Colon (tissue), 2 donors: Measurements from ENCODE around the gene ATP2B2.

Experiments
- FAIRE-seq: peaks from 2 replicates; lab custom pipeline; 2012; peaks lifted over from hg19 to GRCh38; lab: Jason Lieb, UNC
- donor health status: control.
- donor health status: control.

ATP2B2 gene

GRCh38 chr3:10493202-10493589, 12.2 kb downstream of the ATP2B2 start:
- FAIRE-seq: no peak

GRCh38 chr3:10492364-10493201, 12.8 kb downstream of the ATP2B2 start:
- no peak for FAIRE-seq

GRCh38 chr3:10489746-10490483, 15.5 kb downstream of the ATP2B2 start:
- no peak for FAIRE-seq

DNA sequence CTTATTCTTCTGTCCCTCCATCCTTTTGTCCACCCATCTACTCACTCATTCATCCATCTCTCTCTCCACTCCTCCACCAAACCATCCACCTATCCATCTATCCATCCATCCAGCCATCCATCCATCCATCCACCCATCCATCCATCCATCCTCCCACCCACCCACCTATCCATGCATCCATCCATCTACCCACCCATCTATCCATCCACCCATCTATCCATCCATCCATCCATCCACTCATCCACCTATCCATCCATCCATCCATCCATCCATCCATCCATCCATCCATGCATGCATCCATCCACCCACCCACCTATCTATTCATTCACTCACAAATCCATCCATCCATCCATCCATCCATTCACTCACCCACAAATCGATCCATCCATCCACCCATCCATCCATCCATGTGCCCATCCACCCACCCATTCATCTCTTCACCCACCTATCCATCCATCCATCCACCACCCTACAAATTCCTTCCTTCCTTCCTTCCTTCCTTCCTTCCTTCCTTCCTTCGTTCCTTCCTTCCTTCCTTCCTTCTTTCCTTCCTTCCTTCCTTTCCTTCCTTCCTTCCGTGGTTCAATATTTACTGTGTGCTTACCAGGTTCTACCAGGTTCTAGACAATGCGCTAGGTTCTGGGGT, 17.3 kb downstream of the ATP2B2 start:
- no peak for FAIRE-seq

DNA sequence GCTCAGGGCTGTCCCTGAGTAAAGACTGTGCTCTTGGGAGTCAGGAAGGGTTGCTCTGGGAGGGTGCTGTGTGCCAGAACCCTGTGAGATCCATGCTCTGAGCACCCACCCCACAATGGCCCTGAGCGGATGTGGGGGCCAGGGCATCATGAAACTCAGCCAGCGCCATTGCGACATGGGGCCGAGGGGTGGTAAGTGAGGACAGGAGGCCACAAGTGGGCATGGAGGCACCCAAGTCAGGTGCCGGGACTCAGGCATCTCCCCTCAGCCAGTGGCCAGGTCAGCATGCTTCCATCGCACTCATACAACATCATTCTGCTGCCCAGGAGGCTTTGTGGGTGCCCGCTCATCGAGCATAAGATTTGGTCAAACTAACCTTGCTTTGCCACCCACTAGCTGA, 19.6 kb downstream of the ATP2B2 start:
- no peak for FAIRE-seq

DNA sequence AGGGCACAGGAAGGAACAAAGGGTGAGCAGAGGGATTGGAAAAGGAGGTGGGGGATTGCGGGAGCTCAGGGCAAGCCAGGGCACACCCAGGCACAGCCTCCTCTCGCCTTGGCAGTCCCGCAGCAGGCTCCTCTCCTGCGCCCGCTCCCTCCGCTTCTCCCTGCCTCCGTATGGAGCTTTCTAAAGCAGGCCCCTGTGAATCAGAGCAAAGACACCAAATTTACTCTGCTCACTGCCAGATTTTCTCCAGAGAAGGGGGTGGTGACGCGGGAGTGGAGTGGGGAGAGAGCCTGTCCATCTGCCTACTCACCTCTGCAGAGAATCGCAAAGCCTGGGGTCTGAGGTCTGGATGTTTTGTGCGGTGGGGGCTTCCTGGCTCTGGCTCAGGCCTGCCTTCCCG, 20.0 kb downstream of the ATP2B2 start:
- no peak for FAIRE-seq

DNA sequence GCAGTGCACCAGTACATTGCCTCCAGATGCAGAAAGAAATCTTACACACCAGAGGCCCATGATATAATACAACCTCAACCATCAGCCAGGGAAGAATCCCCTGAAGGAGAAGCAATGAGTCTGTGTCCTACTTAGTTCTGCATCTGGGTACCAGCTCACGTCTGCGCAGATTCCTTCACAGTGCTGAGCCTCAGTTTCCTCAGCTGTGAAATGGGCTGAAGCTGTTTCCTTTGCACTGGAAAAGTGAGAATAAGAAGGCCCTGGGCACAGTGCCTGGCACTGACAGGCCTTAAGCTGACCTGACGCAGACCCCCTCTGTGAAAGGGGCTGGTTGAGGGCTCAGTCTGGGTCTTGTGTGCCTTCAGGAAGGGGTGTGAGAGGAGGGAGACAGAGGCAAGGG, 20.7 kb downstream of the ATP2B2 start:
- FAIRE-seq: no peak

GRCh38 chr3:10483686-10484345, 21.6 kb downstream of the ATP2B2 start:
- no peak for FAIRE-seq

- FAIRE-seq: no peak
These were observed 22.1 kb downstream of the ATP2B2 start for GRCh38 chr3:10483364-10483675.

GRCh38 chr3:10482631-10483363, 22.6 kb downstream of the ATP2B2 start:
- FAIRE-seq: no peak

- FAIRE-seq: no peak
These were observed 24.5 kb downstream of the ATP2B2 start for GRCh38 chr3:10480871-10481378.

GRCh38 chr3:10479311-10479710, 26.1 kb downstream of the ATP2B2 start:
- no peak for FAIRE-seq

DNA sequence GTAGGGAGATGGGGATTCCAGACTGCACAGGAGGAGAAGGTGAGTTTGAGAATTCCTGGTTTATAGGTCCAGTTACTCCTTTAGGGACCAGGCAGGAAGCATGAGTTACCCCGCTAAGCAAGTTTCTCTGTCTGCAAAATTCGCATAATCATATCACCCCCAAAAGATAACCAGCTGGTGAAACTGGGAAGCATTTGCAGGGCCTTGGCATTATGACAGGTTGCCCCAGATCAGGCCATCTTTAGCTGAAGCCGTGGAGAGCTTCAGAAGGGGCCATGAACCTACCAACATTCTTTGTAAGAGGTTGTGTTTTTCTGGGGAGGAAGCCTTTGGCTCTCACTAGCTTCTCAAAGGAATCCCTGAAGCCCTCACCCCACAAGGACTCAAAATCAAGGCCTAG, 29.4 kb downstream of the ATP2B2 start:
- no peak for FAIRE-seq

DNA sequence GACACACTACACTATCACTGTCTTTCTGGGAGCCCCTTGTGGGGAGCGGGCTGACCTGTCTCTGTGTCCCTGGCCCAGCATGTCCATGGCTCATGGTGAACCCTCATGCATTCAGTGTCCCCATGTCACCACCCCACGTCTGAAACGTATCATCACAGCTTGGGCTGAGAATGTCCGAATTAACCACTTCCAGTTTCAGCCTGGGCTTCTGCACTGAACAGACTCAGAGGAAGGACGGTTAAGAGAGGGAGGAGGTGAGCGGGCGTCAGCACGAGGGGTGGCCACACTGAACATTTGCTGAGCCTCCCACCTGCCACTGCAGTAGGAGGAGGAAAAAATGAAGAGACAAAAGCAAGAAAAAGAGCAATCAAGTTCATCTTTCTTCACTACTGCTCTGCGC, 30.5 kb downstream of the ATP2B2 start:
- FAIRE-seq: no peak

DNA sequence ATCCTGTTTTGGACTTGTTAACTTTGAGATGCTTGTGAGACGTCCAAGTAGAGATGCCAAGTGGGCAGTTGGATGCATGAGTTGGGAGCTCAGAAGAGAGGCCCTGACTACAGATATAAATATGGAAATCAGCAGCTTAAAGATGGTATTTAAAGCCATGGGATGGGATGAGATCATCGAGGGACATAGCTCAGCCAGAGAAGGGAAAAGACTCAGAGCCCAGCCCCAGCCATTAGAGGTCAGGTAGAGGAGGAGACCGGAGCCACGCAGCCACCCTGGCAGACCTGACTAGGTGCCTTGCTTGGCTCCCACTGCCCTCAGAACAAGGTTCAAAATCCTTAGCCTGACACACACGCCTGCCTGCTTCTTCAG, 31.1 kb downstream of the ATP2B2 start:
- no peak for FAIRE-seq

GRCh38 chr3:10473581-10474274, 31.7 kb downstream of the ATP2B2 start:
- FAIRE-seq: no peak

DNA sequence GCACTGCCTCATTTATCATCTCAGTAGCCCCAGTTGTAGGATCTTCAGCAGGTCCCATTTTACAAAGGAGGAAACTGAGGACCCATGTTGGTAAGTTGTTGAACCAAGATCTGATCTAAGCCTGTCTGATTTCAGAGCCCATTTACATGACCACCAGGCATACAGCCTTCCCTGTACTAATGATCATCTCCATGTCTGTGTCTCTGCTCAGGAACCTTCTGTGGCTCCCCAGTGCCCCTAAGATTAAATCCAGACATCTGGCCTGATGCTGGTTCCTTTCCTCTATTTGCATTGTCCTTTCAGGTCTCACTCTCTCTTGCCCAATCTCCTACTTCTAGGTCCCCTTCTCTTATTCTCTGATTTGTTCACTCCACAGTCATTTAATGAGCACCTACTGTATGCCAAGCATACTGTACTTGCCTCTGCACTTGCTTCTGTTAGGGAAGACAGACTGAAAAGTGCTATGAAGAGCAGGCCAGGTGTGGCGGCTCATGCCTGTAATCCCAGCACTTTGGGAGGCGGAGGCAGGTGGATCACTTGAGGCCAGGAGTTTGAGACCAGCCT, 32.4 kb downstream of the ATP2B2 start:
- no peak for FAIRE-seq

- no peak for FAIRE-seq
These were observed 34.2 kb downstream of the ATP2B2 start for GRCh38 chr3:10471054-10471688.

DNA sequence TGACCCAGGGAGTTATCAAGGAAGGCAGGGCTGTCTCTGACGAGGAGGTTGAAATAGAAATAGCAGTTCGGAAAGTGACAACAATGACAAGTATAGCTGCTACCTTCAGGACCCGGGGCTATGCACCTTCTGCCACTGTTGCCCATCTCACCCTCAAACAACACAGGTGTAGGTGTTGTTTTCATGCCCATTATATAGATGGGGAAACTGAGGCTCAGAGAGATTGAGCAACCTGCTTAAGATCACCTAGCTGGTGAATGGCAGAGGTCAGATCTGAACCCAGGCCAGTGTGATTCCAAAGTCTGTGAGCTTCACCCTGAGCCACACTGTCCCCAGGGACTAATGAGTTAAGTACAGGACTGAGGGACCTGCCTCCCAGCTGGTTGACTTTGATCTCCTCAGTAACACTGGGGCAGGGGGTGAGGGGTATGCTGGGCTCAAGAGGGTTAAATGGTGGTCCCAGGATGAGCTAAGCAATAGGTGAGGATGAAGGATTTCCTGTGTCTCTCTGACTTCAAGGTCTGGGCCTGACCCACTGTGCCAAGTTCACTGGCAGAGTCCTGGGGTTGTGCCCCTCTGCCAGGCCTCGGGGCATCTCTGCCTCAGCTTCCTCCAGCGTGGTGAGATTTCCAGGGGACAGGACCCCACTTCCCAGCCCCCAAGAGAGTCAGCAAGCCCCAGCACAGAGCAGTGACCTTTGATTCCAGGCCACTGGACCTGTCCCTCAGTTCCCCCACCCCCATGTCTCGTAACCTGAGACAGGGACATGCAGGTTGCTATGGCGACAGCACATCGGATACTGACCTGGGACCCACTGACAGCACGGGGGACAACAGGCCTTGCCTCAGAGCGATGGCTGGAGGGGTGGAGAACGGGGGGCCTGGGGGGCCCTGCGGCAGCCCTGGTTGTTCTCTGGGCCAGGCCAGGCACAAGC, 35.0 kb downstream of the ATP2B2 start:
- FAIRE-seq: no peak
